ENCODE data around the gene PRAME.

PRAME gene

DNA sequence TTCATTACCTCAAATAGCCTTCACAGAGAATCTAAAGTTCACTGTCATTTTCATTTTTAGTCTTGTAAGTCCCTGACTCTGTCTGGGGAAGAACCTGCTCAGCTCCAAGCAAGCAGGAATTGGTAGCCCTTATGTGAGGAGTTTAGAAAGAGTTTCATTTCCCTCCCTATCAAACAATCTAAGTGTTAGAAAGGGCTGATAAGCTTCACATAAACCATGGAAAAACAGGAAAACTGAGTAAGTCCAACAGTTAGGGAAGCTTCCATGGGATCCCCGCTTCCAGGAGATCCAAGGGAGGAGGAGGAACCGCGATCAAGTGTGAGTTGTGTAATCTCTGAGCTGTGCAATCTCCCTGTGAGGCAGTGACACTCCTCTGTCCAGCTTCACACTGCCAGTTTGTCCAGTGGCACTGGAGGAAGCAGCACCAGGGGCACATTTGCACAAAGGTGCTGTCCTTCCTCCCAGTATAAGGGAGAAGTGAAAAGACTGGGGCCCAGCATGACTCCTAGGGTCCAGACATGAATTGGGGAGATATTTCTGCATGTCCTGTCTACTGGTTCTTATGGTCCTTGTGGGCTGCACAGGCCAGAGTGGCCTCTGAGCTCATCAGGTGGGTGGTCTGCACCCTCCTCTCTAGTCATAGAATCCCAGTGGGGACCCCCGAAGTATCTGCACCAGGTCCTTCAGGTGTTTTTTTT is 4.3 kb downstream of the PRAME start:
- no peaks in the 10 kb centered on the region for H3K36me3 ChIP-seq (ENCODE audit: control insufficient read depth, insufficient read depth, low read length)
- no peaks in the 10 kb centered on the region for H3K9me3 ChIP-seq (ENCODE audit: control insufficient read depth, low read length)
- H3K4me3 ChIP-seq (ENCODE audit: low read length), result no peak overlapping the region
- H3K9ac ChIP-seq (ENCODE audit: low read length), result no peak overlapping the region
- H3K27me3 ChIP-seq (ENCODE audit: control insufficient read depth, insufficient read depth, low read length), result no peaks in the 10 kb centered on the region
- peaks cover 4% of the 10 kb centered on the region for H3K4me1 ChIP-seq (ENCODE audit: control insufficient read depth, insufficient read depth, low read length)

DNA sequence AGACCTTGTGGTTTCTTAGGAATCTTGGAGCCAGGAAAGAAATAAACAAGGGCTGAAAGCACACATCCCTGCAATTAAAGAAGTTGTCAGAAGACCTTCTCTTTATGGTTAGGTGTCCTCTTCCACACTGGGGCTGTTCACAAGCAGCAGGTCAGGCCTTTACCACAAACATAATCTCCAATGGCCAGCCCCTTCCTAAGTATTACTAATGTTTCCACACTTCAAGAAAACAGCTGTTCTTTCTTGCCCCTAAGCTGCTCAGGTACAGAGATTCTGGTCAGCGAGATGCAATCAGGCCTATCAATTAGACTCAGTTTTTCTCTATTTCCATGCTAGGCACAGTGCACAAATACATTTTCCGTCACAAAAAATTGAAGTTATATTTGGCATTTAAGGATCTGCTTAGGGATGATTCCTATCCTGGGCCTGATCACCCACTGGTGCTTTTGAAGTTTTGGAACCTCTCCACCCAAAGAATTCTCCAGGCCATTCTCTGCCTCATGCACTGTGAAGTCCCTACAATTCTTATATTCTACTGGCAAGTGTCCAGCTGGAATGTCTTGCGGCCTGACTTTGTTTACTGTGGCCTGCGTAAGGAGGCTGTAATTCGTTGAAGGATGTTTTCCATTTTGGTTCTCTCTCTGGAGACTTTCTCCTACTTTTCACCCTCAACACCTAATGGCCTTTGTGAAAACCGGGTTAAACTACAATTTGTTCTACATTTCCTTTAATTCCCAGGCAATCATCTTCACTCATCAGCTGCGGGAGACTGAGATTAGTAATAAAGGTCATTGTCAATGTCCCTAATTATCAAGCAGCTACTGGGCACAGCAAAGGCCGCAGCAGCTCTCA is 5.1 kb downstream of the PRAME start:
- no peaks in the 10 kb centered on the region for H3K4me1 ChIP-seq (ENCODE audit: control insufficient read depth, insufficient read depth, low read length)
- no peaks in the 10 kb centered on the region for H3K9me3 ChIP-seq (ENCODE audit: control insufficient read depth, low read length)
- H3K36me3 ChIP-seq (ENCODE audit: control insufficient read depth, insufficient read depth, low read length), result no peaks in the 10 kb centered on the region
- H3K4me3 ChIP-seq (ENCODE audit: low read length), result no peak overlapping the region
- H3K27me3 ChIP-seq (ENCODE audit: control insufficient read depth, insufficient read depth, low read length), result no peaks in the 10 kb centered on the region
- no peak overlapping the region for H3K9ac ChIP-seq (ENCODE audit: low read length)

DNA sequence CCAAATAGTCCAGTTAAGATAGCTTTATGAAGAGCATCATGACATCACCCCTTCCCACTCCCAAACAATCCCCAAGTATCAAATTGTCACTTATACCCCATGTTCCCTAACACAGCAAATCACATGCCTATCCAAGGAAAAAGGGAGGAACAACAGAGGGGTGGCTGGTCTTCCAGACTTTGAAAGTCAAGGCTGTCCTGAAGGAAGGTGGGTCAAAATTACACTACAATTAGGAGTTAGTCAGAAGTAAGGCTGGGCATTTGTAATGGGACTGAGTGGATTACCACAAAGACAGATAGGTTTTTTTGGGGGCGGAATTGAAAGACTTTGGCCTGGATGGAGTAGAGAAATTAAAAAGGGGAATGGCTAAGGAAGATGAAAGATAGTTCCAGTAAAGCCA is 5.9 kb downstream of the PRAME start:
- Histone ChIP-seq H3K27me3 (ENCODE audit: control insufficient read depth, insufficient read depth, low read length) (no peaks in the 10 kb centered on the region), H3K4me3 (ENCODE audit: low read length) (no peak overlapping the region), H3K9ac (ENCODE audit: low read length) (no peak overlapping the region), H3K9me3 (ENCODE audit: control insufficient read depth, low read length) (no peaks in the 10 kb centered on the region), H3K36me3 (ENCODE audit: control insufficient read depth, insufficient read depth, low read length) (no peaks in the 10 kb centered on the region), H3K4me1 (ENCODE audit: control insufficient read depth, insufficient read depth, low read length) (no peaks in the 10 kb centered on the region)

DNA sequence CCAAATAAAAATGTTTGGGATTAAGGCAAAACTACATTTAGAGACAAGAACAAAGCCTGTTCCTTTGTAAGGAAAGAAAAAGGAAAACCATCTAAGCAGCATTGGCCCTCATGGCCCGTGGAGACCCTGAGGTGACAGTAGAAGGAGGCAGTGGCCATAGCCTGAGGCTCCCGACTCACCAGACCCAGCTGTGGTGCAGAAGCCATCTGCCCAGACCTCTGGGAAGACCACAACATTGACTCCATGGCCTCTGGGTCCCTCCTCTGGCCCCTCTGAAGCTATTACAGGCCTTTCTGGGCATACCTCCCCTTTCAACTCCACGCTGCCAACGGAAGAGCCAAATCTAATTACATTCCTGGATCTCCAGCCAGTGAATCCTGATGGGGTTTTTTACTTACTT is 6.4 kb downstream of the PRAME start:
- Histone ChIP-seq H3K36me3 (ENCODE audit: control insufficient read depth, insufficient read depth, low read length) (no peaks in the 10 kb centered on the region), H3K4me3 (ENCODE audit: low read length) (no peak overlapping the region), H3K27me3 (ENCODE audit: control insufficient read depth, insufficient read depth, low read length) (no peaks in the 10 kb centered on the region), H3K9me3 (ENCODE audit: control insufficient read depth, low read length) (no peaks in the 10 kb centered on the region), H3K4me1 (ENCODE audit: control insufficient read depth, insufficient read depth, low read length) (no peaks in the 10 kb centered on the region), H3K9ac (ENCODE audit: low read length) (no peak overlapping the region)

DNA sequence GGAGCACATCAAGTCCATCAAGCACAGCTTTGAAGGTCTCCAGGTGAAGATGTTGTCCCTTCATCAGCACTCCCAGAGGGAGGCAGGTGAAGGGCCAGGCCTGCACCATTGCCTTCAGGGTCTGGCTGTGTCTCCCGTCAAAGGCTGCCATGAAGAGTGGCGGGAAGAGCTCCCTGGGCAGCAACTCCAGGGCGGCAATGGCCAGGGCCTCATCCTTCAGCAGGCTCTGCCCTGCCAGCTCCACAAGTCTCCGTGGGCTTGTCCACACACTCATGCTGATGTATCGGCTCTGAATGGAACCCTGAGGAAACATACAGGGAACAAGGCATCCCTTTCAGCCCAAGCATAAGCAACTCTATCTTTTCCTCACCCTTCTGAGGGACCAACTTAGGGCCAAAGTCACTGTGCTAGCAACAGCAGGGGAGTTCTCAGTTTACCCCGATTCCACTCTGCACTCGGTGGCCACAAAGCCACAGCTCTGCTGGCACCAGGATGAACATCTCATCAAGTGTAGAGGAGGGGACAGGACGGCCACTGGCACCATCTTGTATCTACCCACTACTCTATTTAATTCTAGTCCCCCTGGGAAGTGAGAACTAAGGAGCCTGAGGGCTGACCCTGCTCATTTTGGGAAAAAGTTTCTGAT is 8.2 kb downstream of the PRAME start:
- Histone ChIP-seq H3K4me3 (ENCODE audit: low read length) (no peak overlapping the region), H3K4me1 (ENCODE audit: control insufficient read depth, insufficient read depth, low read length) (no peaks in the 10 kb centered on the region), H3K27me3 (ENCODE audit: control insufficient read depth, insufficient read depth, low read length) (no peaks in the 10 kb centered on the region), H3K36me3 (ENCODE audit: control insufficient read depth, insufficient read depth, low read length) (no peaks in the 10 kb centered on the region), H3K9ac (ENCODE audit: low read length) (no peak overlapping the region), H3K9me3 (ENCODE audit: control insufficient read depth, low read length) (no peaks in the 10 kb centered on the region)

DNA sequence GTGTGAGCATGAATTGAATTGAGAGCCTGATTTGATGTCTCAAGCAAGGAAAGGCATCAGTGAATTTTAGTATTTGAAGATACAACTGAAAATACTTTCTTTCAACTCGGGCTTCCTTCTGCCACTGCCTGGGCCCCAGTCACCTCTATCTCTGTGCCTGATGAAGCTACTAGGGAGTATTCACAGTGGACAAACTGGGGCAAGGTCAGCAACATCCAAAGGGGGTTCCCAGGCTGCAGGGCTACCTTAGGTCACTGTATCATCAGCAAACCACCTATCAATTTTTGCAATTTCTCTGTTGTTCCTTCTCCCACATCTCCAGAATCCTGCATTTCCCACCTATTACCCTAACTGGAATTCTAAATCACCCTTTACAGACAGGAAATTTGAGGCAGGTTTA is 10.2 kb downstream of the PRAME start:
- no peaks in the 10 kb centered on the region for H3K9me3 ChIP-seq (ENCODE audit: control insufficient read depth, low read length)
- H3K36me3 ChIP-seq (ENCODE audit: control insufficient read depth, insufficient read depth, low read length), result no peaks in the 10 kb centered on the region
- H3K9ac ChIP-seq (ENCODE audit: low read length), result no peak overlapping the region
- no peaks in the 10 kb centered on the region for H3K4me1 ChIP-seq (ENCODE audit: control insufficient read depth, insufficient read depth, low read length)
- H3K27me3 ChIP-seq (ENCODE audit: control insufficient read depth, insufficient read depth, low read length), result no peaks in the 10 kb centered on the region
- no peak overlapping the region for H3K4me3 ChIP-seq (ENCODE audit: low read length)

DNA sequence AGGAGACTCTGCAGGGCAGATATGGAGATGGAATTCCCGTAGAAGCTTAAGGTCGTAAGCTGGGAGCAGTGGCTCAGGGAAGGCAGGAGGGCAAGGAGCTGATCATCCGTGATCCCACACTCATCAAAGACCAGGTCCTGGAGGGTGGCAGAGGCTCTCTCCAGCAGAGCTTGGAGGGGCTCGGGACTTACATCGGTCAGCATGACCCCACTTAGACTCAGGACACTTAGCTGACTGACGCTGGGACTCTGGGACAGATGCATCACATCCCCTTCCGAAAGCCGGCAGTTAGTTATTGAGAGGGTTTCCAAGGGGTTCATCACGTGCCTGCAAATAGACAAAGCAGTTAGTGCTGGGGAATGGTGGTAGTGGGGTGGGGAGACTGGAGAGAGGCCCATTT is 10.7 kb downstream of the PRAME start:
- Histone ChIP-seq H3K9ac (ENCODE audit: low read length) (no peak overlapping the region), H3K27me3 (ENCODE audit: control insufficient read depth, insufficient read depth, low read length) (no peaks in the 10 kb centered on the region), H3K4me3 (ENCODE audit: low read length) (no peak overlapping the region), H3K4me1 (ENCODE audit: control insufficient read depth, insufficient read depth, low read length) (no peaks in the 10 kb centered on the region), H3K9me3 (ENCODE audit: control insufficient read depth, low read length) (no peaks in the 10 kb centered on the region), H3K36me3 (ENCODE audit: control insufficient read depth, insufficient read depth, low read length) (no peaks in the 10 kb centered on the region)

DNA sequence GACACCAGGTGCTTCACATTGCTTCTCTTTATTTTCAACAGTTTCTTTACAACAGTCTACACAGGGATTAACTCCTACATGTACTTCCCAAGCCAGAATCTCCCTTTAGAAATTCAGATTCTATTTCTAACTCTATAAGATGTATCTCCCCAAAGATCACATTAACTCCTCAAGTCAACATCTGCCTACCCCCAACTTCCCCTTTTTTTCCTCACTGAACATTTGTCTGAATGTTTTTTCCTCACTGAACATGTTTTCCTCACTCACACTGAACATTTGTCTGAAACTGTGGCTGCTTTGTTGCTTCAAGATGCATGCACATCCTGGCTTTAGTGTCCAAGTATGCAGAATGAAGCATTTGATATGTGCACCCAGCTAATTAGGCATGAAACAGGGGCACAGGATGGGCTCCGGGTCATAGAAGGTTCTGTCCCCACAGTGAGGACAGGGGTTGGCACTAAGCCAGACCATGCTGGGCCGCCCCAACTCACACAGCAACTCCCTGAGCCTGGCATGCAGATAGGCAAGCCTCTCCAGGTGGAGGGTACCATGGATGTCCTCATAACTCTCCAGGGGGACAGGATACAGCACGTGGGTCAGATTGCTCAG is 11.3 kb downstream of the PRAME start:
- Histone ChIP-seq H3K36me3 (ENCODE audit: control insufficient read depth, insufficient read depth, low read length) (no peaks in the 10 kb centered on the region), H3K4me1 (ENCODE audit: control insufficient read depth, insufficient read depth, low read length) (no peaks in the 10 kb centered on the region), H3K27me3 (ENCODE audit: control insufficient read depth, insufficient read depth, low read length) (no peaks in the 10 kb centered on the region), H3K4me3 (ENCODE audit: low read length) (no peak overlapping the region), H3K9me3 (ENCODE audit: control insufficient read depth, low read length) (no peaks in the 10 kb centered on the region), H3K9ac (ENCODE audit: low read length) (no peak overlapping the region)

DNA sequence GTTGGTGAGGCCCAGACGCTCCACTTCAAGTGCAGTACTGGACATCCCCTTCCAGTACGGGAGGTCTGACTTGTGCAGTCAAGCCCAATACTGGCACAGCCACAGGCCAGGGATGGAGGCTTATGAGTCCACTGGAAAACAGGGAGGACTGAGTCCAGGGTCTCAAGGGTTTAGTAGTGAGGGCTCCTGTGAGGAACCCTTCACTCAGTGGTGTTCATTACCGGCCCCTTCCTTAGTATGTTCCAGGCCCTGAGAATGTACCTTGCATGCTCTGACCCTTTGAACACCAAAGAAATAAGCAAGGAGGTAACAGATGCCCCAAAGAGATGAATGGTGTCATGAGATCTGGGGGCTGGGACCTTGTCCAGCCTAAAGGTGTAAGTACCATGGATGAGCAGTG is 11.8 kb downstream of the PRAME start:
- H3K4me1 ChIP-seq (ENCODE audit: control insufficient read depth, insufficient read depth, low read length), result no peaks in the 10 kb centered on the region
- no peak overlapping the region for H3K4me3 ChIP-seq (ENCODE audit: low read length)
- no peaks in the 10 kb centered on the region for H3K36me3 ChIP-seq (ENCODE audit: control insufficient read depth, insufficient read depth, low read length)
- H3K9ac ChIP-seq (ENCODE audit: low read length), result no peak overlapping the region
- H3K9me3 ChIP-seq (ENCODE audit: control insufficient read depth, low read length), result no peaks in the 10 kb centered on the region
- no peaks in the 10 kb centered on the region for H3K27me3 ChIP-seq (ENCODE audit: control insufficient read depth, insufficient read depth, low read length)

DNA sequence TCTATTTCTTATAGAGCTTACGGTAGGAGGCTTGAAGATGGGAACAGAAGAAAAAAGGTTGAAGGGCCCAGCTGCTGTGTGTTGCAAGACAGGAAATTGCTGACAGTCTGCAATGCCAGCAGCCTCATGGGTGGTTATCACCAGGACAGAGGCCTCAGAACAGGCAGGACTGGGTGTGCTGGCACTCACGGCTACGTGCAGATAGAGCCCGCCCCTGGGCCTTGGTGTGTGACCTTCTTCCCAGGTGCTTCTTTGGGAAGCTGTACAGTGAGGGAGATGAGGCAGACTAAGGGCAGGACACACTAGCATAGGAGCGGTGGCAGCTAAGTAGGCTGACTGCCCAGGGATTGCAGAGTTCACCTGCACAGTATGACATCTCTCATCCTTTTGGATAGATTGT is 12.6 kb downstream of the PRAME start:
- H3K4me1 ChIP-seq (ENCODE audit: control insufficient read depth, insufficient read depth, low read length), result no peaks in the 10 kb centered on the region
- H3K36me3 ChIP-seq (ENCODE audit: control insufficient read depth, insufficient read depth, low read length), result no peaks in the 10 kb centered on the region
- H3K9ac ChIP-seq (ENCODE audit: low read length), result no peak overlapping the region
- no peaks in the 10 kb centered on the region for H3K9me3 ChIP-seq (ENCODE audit: control insufficient read depth, low read length)
- no peak overlapping the region for H3K4me3 ChIP-seq (ENCODE audit: low read length)
- no peaks in the 10 kb centered on the region for H3K27me3 ChIP-seq (ENCODE audit: control insufficient read depth, insufficient read depth, low read length)

DNA sequence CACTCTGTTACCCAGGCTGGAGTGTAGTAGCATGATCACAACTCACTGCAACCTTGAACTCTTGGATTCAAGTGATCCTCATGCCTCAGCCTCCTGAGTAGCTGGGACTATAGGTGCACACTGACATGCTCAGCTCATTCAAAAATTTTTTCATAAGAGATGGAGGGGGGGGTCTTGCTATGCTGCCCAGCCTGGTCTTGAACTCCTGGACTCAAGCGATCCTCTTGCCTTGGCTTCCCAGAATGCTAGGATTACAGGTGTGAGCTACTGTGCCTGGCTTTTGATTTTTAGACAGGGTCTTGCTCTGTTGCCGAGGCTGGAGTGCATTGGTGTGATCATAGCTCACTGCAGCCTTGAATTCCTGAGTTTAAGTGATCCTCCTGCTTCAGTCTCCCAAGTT is 14.0 kb downstream of the PRAME start:
- Histone ChIP-seq H3K4me3 (ENCODE audit: low read length) (no peak overlapping the region), H3K36me3 (ENCODE audit: control insufficient read depth, insufficient read depth, low read length) (no peaks in the 10 kb centered on the region), H3K27me3 (ENCODE audit: control insufficient read depth, insufficient read depth, low read length) (no peaks in the 10 kb centered on the region), H3K4me1 (ENCODE audit: control insufficient read depth, insufficient read depth, low read length) (no peaks in the 10 kb centered on the region), H3K9me3 (ENCODE audit: control insufficient read depth, low read length) (no peaks in the 10 kb centered on the region), H3K9ac (ENCODE audit: low read length) (no peak overlapping the region)

Data from mucosa of stomach (tissue), 1 donor.